Ascending aorta (tissue), 2 donors: ENCODE data around the gene PTPRN2. TPM values are rescaled to one million over a fixed set of nuclear protein-coding genes. Genes with fewer than 3 reads are reported as not detected.

Source experiments
- DNase-seq, 2 donors: peaks; one replicate each; pipeline ENCODE4 v3.0.0-alpha.2; 2019; ENCODE audit warnings: low spot score in 2 of 2
- H3K27ac ChIP-seq, 2 donors: fragments of 200-600 bp; sonication (generic); one replicate each; pipeline ENCODE4 v1.5.1; 2016 to 2017; ENCODE audit warnings: mild to moderate bottlenecking in 1 of 2
- H3K27me3 ChIP-seq: fragments of 200-600 bp; sonication (generic); one replicate; pipeline ENCODE4 v1.5.1; 2017
- H3K36me3 ChIP-seq, 2 donors: fragments of 200-600 bp; sonication (generic); one replicate each; pipeline ENCODE4 v1.5.1; 2016
- H3K4me1 ChIP-seq, 2 donors: fragments of 200-600 bp; sonication (generic); one replicate each; pipeline ENCODE4 v1.5.1; 2016 to 2017; ENCODE audit warnings: mild to moderate bottlenecking in 1 of 2
- H3K4me3 ChIP-seq, 2 donors: fragments of 200-600 bp; sonication (generic); one replicate each; pipeline ENCODE4 v1.5.1; 2016 to 2017; ENCODE audit warnings: mild to moderate bottlenecking in 1 of 2
- H3K9me3 ChIP-seq, 2 donors: fragments of 200-600 bp; sonication (generic); one replicate each; pipeline ENCODE4 v1.5.1; 2016
- CTCF ChIP-seq, 3 experiments: fragments of 200-600 bp in 2 of 3; fragments of 450-650 bp in 1 of 3; sonication (generic) in 2 of 3; IDR thresholded peaks; one replicate each; pipeline ENCODE4 v1.5.1; 2016 to 2019; ENCODE audit warnings: antibody characterized with exemption in 3 of 3, mild to moderate bottlenecking in 1 of 3, moderate library complexity in 1 of 3
- intact Hi-C: fragments of 100-400 bp; cut with DNase I; formaldehyde crosslinking; loops from one replicate; pipeline ENCODE4 v1.15.1; 2023
- total RNA-seq: library from RNA; depleted of rRNA; stranded (reverse); fragments of >200 nt; gene quantifications from one replicate; pipeline ENCODE4 v1.1.0, GENCODE V29; 2016

PTPRN2 gene
- total RNA-seq, 1 donor from 2014 or later: 7.3 TPM

DNA sequence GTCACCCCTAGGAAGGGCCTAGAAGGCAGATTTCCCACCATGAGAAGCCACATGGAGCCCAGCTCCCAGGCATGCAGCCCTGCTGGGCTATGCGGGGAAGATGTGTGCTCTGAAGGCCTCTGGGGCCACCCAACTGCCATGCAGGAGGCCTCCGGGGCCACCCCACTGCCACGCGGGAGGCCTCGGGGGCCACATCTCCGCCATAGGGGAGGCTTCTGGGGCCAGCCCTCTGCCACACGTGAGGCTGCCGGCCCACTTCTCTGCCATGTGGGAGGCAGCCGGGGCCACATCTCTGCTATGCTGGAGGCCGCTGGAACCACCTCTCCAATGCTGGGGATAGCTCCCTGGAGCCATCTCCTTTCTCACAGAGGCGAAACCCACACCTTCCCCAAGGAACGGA lies 799.0 kb downstream of the PTPRN2 start:
- no peaks in the 10 kb centered on the region for H3K4me1 ChIP-seq
- H3K9me3 ChIP-seq: no peaks in the 10 kb centered on the region
- H3K4me3 ChIP-seq: no peak overlapping the region
- no peak for DNase-seq
- no peak for TF ChIP-seq CTCF (IDR thresholded peaks at IDR 0.05)
- intact Hi-C loops: no loop called here
- H3K27ac ChIP-seq: no peak overlapping the region
- H3K36me3 ChIP-seq: no peaks in the 10 kb centered on the region
- H3K27me3 ChIP-seq: no peaks in the 10 kb centered on the region

GRCh38 chr7:157787275-157787701 lies 800.3 kb downstream of the PTPRN2 start:
- TF ChIP-seq CTCF (IDR thresholded peaks at IDR 0.05): no peak
- H3K9me3 ChIP-seq: no peaks in the 10 kb centered on the region
- no peak for DNase-seq
- H3K27ac ChIP-seq: no peak overlapping the region
- intact Hi-C loops: no loop called here
- no peak overlapping the region for H3K4me3 ChIP-seq
- no peaks in the 10 kb centered on the region for H3K4me1 ChIP-seq
- H3K36me3 ChIP-seq: no peaks in the 10 kb centered on the region
- no peaks in the 10 kb centered on the region for H3K27me3 ChIP-seq

- no peak for DNase-seq
- H3K4me1 ChIP-seq: no peaks in the 10 kb centered on the region
Measured at GRCh38 chr7:157786375-157787274, 801.0 kb downstream of the PTPRN2 start.

GRCh38 chr7:157785486-157786186 lies 802.0 kb downstream of the PTPRN2 start:
- DNase-seq: no peak
- intact Hi-C loops: no loop called here
- H3K9me3 ChIP-seq: no peaks in the 10 kb centered on the region

More at GRCh38 chr7:157786375-157787274, 801.0 kb downstream of the PTPRN2 start:
- Histone ChIP-seq H3K27ac (no peak overlapping the region), H3K9me3 (no peaks in the 10 kb centered on the region), H3K36me3 (no peaks in the 10 kb centered on the region), H3K27me3 (no peaks in the 10 kb centered on the region), H3K4me3 (no peak overlapping the region)
- intact Hi-C loops: no loop called here
- no peak for TF ChIP-seq CTCF (IDR thresholded peaks at IDR 0.05)

DNA sequence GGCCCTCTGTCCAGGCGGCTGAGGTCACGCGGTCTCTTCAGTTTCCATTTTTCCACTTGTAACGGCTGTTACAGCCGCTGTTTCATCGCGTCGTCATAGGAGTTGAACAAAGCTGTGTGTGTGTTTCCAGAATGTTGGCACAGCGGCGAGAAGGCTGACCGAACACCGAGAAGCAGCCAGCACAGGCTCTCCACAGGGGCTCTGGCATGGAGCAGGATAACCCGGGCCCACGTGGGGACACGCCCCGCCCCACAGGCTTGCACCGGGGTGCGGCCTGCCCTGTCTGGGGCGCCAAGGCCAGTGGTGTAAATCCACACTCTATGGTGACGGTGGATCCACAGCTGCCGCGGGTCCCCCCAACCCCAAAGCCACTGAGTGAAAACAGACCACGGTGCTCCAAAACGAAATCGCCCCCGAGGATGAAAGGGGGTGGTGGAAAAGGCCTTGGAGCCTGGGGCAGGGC lies 802.6 kb downstream of the PTPRN2 start:
- intact Hi-C loops: no loop called here
- no peak overlapping the region for H3K4me3 ChIP-seq
- no peak overlapping the region for H3K27ac ChIP-seq
- no peak for TF ChIP-seq CTCF (IDR thresholded peaks at IDR 0.05)
- DNase-seq: no peak
- no peaks in the 10 kb centered on the region for H3K4me1 ChIP-seq
- H3K9me3 ChIP-seq: no peaks in the 10 kb centered on the region
- no peaks in the 10 kb centered on the region for H3K27me3 ChIP-seq
- H3K36me3 ChIP-seq: no peaks in the 10 kb centered on the region

More at GRCh38 chr7:157785486-157786186, 802.0 kb downstream of the PTPRN2 start:
- H3K27me3 ChIP-seq: no peaks in the 10 kb centered on the region
- no peak overlapping the region for H3K27ac ChIP-seq
- no peaks in the 10 kb centered on the region for H3K4me1 ChIP-seq
- TF ChIP-seq CTCF (IDR thresholded peaks at IDR 0.05): no peak
- no peak overlapping the region for H3K4me3 ChIP-seq
- no peaks in the 10 kb centered on the region for H3K36me3 ChIP-seq
